Type B pancreatic cell (in vitro differentiated cells): ENCODE results near the gene ZNF664. TPM values are rescaled to one million over a fixed set of nuclear protein-coding genes. Genes with fewer than 3 reads are reported as not detected.

Experiments
- DNase-seq: peaks from one replicate; pipeline ENCODE4 v3.0.0; 2021; ENCODE audit warnings: mixed read lengths; ENCODE audit not compliant: unreplicated experiment; ENCODE audit errors: extremely low spot score
- H3K27ac Mint-ChIP-seq: 2 replicates; pipeline ENCODE4 v1.8.0; 2021; ENCODE audit warnings: mild to moderate bottlenecking, mixed read lengths
- H3K27me3 Mint-ChIP-seq: 2 replicates; pipeline ENCODE4 v1.8.0; 2021; ENCODE audit warnings: mixed read lengths
- H3K36me3 Mint-ChIP-seq: 2 replicates; pipeline ENCODE4 v1.8.0; 2021; ENCODE audit warnings: mixed read lengths
- H3K4me1 Mint-ChIP-seq: one replicate; pipeline ENCODE4 v1.8.0; 2021; ENCODE audit warnings: mixed read lengths; ENCODE audit not compliant: unreplicated experiment
- H3K4me3 Mint-ChIP-seq: 2 replicates; pipeline ENCODE4 v1.8.0; 2021; ENCODE audit warnings: mild to moderate bottlenecking, mixed read lengths
- H3K9me3 Mint-ChIP-seq: 2 replicates; pipeline ENCODE4 v1.8.0; 2021; ENCODE audit warnings: mixed read lengths
- total RNA-seq: library from RNA; stranded (reverse); gene quantifications from 2 replicates; pipeline ENCODE4 v1.2.1, GENCODE V29; 2021; ENCODE audit warnings: low replicate concordance
- TF ChIP-seq, protein P1 (sequence below): fragments of 200-600 bp; sonication (generic); conservative IDR thresholded peaks from 2 replicates; pipeline ENCODE4 v1.5.0; 2021; ENCODE audit warnings: antibody characterized with exemption, mild to moderate bottlenecking

Gene ZNF664
- total RNA-seq, 1 donor from 2014 or later = 149 TPM

DNA sequence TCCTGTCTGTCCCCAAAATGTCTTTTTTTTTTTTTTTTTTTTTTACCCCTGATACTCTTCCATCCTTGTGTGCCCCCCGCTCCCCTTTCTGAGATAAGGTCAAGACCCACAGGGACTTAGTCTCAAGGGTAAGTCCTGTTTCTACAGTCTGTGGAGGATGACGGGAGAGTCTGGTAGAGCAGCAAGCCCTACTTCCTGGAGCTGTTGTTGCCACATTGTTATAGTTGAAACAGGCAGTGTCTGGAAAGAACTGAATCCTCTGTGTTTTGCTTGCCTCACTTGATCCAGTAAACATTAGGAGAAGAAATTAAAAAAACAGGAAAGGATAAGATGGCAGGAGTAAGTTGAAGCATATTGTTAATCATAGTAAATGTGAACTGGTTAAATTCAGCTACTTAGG lies 45.5 kb downstream of the ZNF664 start:
- H3K27me3 Mint-ChIP-seq = no peaks in the 10 kb centered on the region
- no peak for DNase-seq
- H3K9me3 Mint-ChIP-seq = no peaks in the 10 kb centered on the region
- TF ChIP-seq, protein P1, sequence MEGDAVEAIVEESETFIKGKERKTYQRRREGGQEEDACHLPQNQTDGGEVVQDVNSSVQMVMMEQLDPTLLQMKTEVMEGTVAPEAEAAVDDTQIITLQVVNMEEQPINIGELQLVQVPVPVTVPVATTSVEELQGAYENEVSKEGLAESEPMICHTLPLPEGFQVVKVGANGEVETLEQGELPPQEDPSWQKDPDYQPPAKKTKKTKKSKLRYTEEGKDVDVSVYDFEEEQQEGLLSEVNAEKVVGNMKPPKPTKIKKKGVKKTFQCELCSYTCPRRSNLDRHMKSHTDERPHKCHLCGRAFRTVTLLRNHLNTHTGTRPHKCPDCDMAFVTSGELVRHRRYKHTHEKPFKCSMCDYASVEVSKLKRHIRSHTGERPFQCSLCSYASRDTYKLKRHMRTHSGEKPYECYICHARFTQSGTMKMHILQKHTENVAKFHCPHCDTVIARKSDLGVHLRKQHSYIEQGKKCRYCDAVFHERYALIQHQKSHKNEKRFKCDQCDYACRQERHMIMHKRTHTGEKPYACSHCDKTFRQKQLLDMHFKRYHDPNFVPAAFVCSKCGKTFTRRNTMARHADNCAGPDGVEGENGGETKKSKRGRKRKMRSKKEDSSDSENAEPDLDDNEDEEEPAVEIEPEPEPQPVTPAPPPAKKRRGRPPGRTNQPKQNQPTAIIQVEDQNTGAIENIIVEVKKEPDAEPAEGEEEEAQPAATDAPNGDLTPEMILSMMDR = no peak
- H3K27ac Mint-ChIP-seq = no peak overlapping the region
- no peak overlapping the region for H3K4me3 Mint-ChIP-seq
- H3K4me1 Mint-ChIP-seq = peaks cover 6% of the 10 kb centered on the region
- H3K36me3 Mint-ChIP-seq = peaks cover 12% of the 10 kb centered on the region

DNA sequence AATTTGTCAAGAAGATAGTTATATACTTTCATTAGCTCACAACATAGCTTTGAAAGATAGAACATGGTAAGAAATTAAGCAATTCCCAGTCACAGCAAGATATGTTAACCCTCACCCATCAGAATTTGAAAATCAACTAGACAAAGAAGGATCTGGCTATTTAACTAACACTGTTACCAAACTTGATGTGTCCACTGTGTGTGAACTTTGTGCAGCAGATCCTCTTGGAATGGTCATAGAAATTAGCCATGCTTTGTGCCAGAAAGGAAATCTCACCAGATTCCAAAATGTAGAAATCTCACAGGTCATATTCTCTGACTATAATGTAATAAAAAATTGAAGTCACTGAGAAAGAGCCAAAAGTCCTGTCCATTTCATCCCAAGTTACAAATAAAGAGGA lies 46.1 kb downstream of the ZNF664 start:
- DNase-seq = no peak
- Mint-ChIP-seq H3K4me1 (peaks cover 8% of the 10 kb centered on the region), H3K4me3 (no peak overlapping the region), H3K27ac (no peak overlapping the region), H3K27me3 (no peaks in the 10 kb centered on the region), H3K36me3 (peaks cover 10% of the 10 kb centered on the region), H3K9me3 (peaks cover 1% of the 10 kb centered on the region)
- TF ChIP-seq, protein P1 = no peak

DNA sequence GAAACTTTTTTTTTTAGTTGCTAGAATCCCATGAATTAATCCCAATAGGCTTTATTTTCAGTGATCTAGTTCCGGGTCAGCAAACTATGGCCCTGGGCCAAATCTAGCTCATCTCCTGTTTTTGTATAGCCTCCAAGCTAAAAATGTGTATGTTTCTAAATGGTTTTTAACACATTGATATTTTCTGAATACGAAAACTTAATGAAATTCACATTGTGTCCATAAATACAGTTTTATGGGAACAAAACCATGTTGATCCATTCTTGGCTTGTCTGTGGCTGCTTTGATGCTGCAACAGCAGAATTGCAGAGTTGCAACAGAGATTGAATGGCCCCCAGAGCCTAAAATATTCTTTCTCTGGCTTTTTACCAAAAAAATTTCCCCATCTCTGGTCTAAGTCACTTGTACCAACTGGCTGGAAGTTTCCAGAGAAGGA lies 47.5 kb downstream of the ZNF664 start:
- peaks cover 12% of the 10 kb centered on the region for H3K4me1 Mint-ChIP-seq
- H3K27ac Mint-ChIP-seq = no peak overlapping the region

DNA sequence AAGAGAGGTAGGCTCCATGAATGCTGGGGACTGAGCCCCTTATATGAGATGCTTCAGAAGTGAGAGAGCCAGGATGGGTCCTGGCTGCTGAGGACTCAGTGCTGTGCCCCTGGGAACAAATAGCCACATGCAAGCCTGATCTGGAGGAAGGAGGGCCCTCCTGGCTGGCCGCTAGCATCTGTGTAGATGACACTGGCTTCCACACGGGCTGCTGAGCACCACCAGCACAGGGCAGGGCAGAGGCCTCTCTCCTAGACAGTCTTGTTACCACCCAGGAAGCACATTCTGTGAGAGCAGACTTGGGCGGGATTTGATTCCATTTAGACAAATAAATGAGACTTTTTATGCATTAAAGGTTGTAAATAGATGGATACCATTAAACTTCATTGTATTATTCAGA lies 48.0 kb downstream of the ZNF664 start:
- peaks cover 16% of the 10 kb centered on the region for H3K4me1 Mint-ChIP-seq
- no peak for DNase-seq
- H3K27me3 Mint-ChIP-seq = no peaks in the 10 kb centered on the region
- TF ChIP-seq, protein P1 = no peak
- no peak overlapping the region for H3K27ac Mint-ChIP-seq
- H3K9me3 Mint-ChIP-seq = peaks cover 3% of the 10 kb centered on the region
- H3K36me3 Mint-ChIP-seq = peaks cover 8% of the 10 kb centered on the region
- no peak overlapping the region for H3K4me3 Mint-ChIP-seq

More for the DNA sequence above, 47.5 kb downstream of the ZNF664 start:
- TF ChIP-seq, protein P1 = no peak
- no peaks in the 10 kb centered on the region for H3K27me3 Mint-ChIP-seq
- DNase-seq = no peak
- H3K9me3 Mint-ChIP-seq = peaks cover 3% of the 10 kb centered on the region
- peaks cover 8% of the 10 kb centered on the region for H3K36me3 Mint-ChIP-seq
- no peak overlapping the region for H3K4me3 Mint-ChIP-seq

DNA sequence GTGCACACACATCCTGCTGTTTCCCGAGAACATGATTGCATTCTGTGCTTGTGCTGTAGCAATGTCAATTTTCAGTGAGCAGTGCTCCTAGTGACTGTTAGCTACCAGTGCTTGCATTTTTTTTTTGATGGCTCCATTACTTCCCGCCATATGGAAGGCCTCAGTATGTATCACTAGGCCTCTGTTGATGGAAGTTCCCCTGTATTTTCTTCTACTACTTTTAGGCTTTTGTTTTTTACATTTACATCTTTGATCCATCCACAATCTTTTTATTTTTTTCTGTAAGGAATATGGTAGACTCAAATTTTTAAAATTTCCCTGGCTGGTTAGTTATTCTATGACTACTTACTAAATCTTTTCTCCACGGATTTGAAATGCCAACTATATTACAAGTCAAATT lies 49.1 kb downstream of the ZNF664 start:
- H3K36me3 Mint-ChIP-seq = peaks cover 4% of the 10 kb centered on the region
- no peak overlapping the region for H3K27ac Mint-ChIP-seq
- H3K27me3 Mint-ChIP-seq = no peaks in the 10 kb centered on the region
- H3K4me3 Mint-ChIP-seq = no peak overlapping the region
- H3K9me3 Mint-ChIP-seq = peaks cover 3% of the 10 kb centered on the region
- TF ChIP-seq, protein P1 = no peak
- no peak for DNase-seq
- peaks cover 16% of the 10 kb centered on the region for H3K4me1 Mint-ChIP-seq

DNA sequence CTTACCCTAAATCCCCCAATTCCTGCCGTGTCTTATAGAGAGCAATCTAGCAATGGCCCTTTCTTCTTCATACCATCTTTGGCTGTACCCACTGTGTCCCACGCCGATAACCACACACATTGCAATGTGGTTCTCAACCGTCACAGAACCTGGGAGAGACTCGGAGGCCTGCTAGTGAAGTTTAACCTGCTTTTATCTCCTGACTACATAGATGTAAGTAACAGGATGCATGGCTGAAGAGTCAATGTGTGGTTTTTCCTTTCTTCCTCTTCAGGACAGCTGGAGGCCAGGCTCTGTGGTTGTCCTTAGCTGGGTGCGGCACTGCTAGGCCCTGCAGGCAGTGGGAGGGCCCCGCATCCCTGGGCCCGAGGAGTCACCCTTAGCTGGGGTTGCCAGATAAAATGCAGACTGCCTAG lies 51.3 kb downstream of the ZNF664 start:
- Mint-ChIP-seq H3K4me3 (no peak overlapping the region), H3K9me3 (peaks cover 3% of the 10 kb centered on the region), H3K27me3 (no peaks in the 10 kb centered on the region), H3K36me3 (peaks cover 9% of the 10 kb centered on the region), H3K27ac (no peak overlapping the region), H3K4me1 (peaks cover 21% of the 10 kb centered on the region)
- TF ChIP-seq, protein P1 = no peak
- no peak for DNase-seq
